GM12878 (cell line): ENCODE results near the gene LARP4. TPM values are rescaled to one million over a fixed set of nuclear protein-coding genes. Genes with fewer than 3 reads are reported as not detected.

Source experiments
- ATAC-seq: fragments of 200-7000 bp; cut with Tn5 transposase; 3 replicates; pipeline ENCODE4 v1.9.1; 2020; ENCODE audit warnings: mild to moderate bottlenecking, moderate library complexity
- BruUV-seq: library from RNA; stranded (reverse); fragments of 400-500 nt; replicated peaks from 2 replicates; lab custom pipeline; 2021; lab: Mats Ljungman, UMichigan
- CTCF ChIA-PET: fragments of 300-600 bp; sonication (Branson Sonifier 250); formaldehyde crosslinking; extraction: SDS; loops from one replicate; lab custom pipeline; 2021; ENCODE audit warnings: inconsistent platforms; lab: Yijun Ruan, JAX
- POLR2A ChIA-PET: fragments of 350-600 bp; formaldehyde crosslinking; extraction: SDS; loops from one replicate; lab custom pipeline; 2021; ENCODE audit warnings: inconsistent platforms; lab: Charles Lee
- RAD21 ChIA-PET: fragments of 300-600 bp; sonication (Branson Sonifier 250); formaldehyde crosslinking; loops from one replicate; lab custom pipeline; 2023; ENCODE audit warnings: antibody characterized with exemption; ENCODE audit not compliant: unreplicated experiment; lab: Charles Lee
- SMC1A ChIA-PET: fragments of 300-600 bp; sonication (Branson Sonifier 250); formaldehyde crosslinking; loops from one replicate; lab custom pipeline; 2023; ENCODE audit not compliant: unreplicated experiment, uncharacterized antibody; lab: Charles Lee
- DNase-seq: peaks from one replicate; pipeline ENCODE4 v3.0.0-alpha.2; 2011; ENCODE audit warnings: low read depth, low spot score
- FAIRE-seq: peaks from 3 replicates; lab custom pipeline; 2011; peaks lifted over from hg19 to GRCh38; lab: Jason Lieb, UNC
- H2AFZ ChIP-seq: 2 replicates; pipeline ENCODE4 v1.6.0; 2011; ENCODE audit warnings: low read depth, low read length, control low read depth; ENCODE audit not compliant: control insufficient read depth
- H3K27ac ChIP-seq: 2 replicates; pipeline ENCODE4 v1.5.1; 2011; ENCODE audit warnings: control low read depth; ENCODE audit not compliant: control insufficient read depth, insufficient read depth
- H3K27me3 ChIP-seq, 2 experiments: replicated peaks in 1 of 2; 2 replicates each; pipeline versions ENCODE4 v1.6.0 to v1.6.1; 2011; ENCODE audit warnings: low read length in 1 of 2; ENCODE audit not compliant: control insufficient read depth in 2 of 2, insufficient read depth in 2 of 2
- H3K36me3 ChIP-seq, 2 experiments: 2 replicates each; pipeline ENCODE4 v1.5.1; 2011; ENCODE audit warnings: low read length in 1 of 2; ENCODE audit not compliant: control insufficient read depth in 2 of 2, insufficient read depth in 2 of 2
- H3K4me1 ChIP-seq: 2 replicates; pipeline ENCODE4 v1.6.1; 2011; ENCODE audit warnings: mild to moderate bottlenecking, low read length, moderate library complexity, mixed read lengths; ENCODE audit not compliant: control insufficient read depth, insufficient read depth
- H3K4me2 ChIP-seq: 2 replicates; pipeline ENCODE4 v1.6.0; 2011; ENCODE audit warnings: control low read depth; ENCODE audit not compliant: control insufficient read depth, insufficient read depth
- H3K4me3 ChIP-seq: fragments of 200-600 bp; sonication (generic); 2 replicates; pipeline ENCODE4 v1.5.1; 2016
- H3K79me2 ChIP-seq: 2 replicates; pipeline ENCODE4 v1.6.0; 2011; ENCODE audit warnings: low read length; ENCODE audit not compliant: control insufficient read depth, insufficient read depth
- H3K9ac ChIP-seq: 2 replicates; pipeline ENCODE4 v1.8.0; 2011; ENCODE audit warnings: low read length, control low read depth, mixed read lengths; ENCODE audit not compliant: control insufficient read depth, insufficient read depth
- H3K9me3 ChIP-seq: replicated peaks from 3 replicates; pipeline ENCODE4 v1.5.1; 2011; ENCODE audit warnings: mild to moderate bottlenecking, low read length; ENCODE audit not compliant: control insufficient read depth, insufficient read depth
- H4K20me1 ChIP-seq: 2 replicates; pipeline ENCODE4 v1.6.0; 2011; ENCODE audit not compliant: control insufficient read depth, insufficient read depth
- BCL11A ChIP-seq: IDR thresholded peaks from 2 replicates; pipeline ENCODE4 v1.6.1; 2011; ENCODE audit warnings: low read depth, low read length
- BMI1 ChIP-seq: fragments of 450-650 bp; IDR thresholded peaks from 2 replicates; pipeline ENCODE4 v1.6.1; 2016; ENCODE audit warnings: mild to moderate bottlenecking, moderate library complexity, borderline replicate concordance
- CHD2 ChIP-seq: IDR thresholded peaks from 2 replicates; pipeline ENCODE4 v1.6.1; 2011; ENCODE audit warnings: low read depth, low read length, improper control_type of control experiment, borderline replicate concordance
- FOXM1 ChIP-seq: IDR thresholded peaks from 2 replicates; pipeline ENCODE4 v1.6.1; 2012; ENCODE audit warnings: low read depth, mild to moderate bottlenecking, inconsistent platforms, low read length, moderate library complexity
- KDM1A ChIP-seq: fragments of 200-600 bp; sonication (generic); IDR thresholded peaks from 2 replicates; pipeline ENCODE4 v1.6.1; 2016; ENCODE audit warnings: borderline replicate concordance
- LARP7 ChIP-seq: fragments of 450-650 bp; IDR thresholded peaks from 2 replicates; pipeline ENCODE4 v1.6.1; 2017; ENCODE audit warnings: mild to moderate bottlenecking
- MEF2A ChIP-seq: IDR thresholded peaks from 2 replicates; pipeline ENCODE4 v1.6.1; 2011; ENCODE audit warnings: low read depth, mild to moderate bottlenecking, low read length, moderate library complexity; ENCODE audit not compliant: insufficient read depth
- MTA3 ChIP-seq: IDR thresholded peaks from 2 replicates; pipeline ENCODE4 v1.6.1; 2012; ENCODE audit warnings: low read length, inconsistent platforms, borderline replicate concordance
- SIN3A ChIP-seq: IDR thresholded peaks from 2 replicates; pipeline ENCODE4 v1.6.1; 2012; ENCODE audit warnings: low read depth, low read length, improper control_type of control experiment
- SP1 ChIP-seq: IDR thresholded peaks from one replicate; pipeline ENCODE4 v1.6.1; 2011; ENCODE audit warnings: low read depth, low read length
- SPI1 ChIP-seq: IDR thresholded peaks from 2 replicates; pipeline ENCODE4 v1.6.1; 2011; ENCODE audit warnings: low read depth, mild to moderate bottlenecking, low read length, moderate library complexity, borderline replicate concordance; ENCODE audit not compliant: insufficient read depth
- SREBF1 ChIP-seq: IDR thresholded peaks from 2 replicates; pipeline ENCODE4 v1.6.1; 2012; ENCODE audit warnings: mild to moderate bottlenecking, low read length
- SUZ12 ChIP-seq: fragments of 200-600 bp; sonication (generic); IDR thresholded peaks from one replicate; pipeline ENCODE4 v1.6.1; 2018; ENCODE audit warnings: antibody characterized with exemption, mild to moderate bottlenecking; ENCODE audit not compliant: unreplicated experiment
- TAF1 ChIP-seq: IDR thresholded peaks from 2 replicates; pipeline ENCODE4 v1.6.1; 2011; ENCODE audit warnings: mild to moderate bottlenecking, low read depth, low read length, borderline replicate concordance
- TARDBP ChIP-seq: IDR thresholded peaks from 2 replicates; pipeline ENCODE4 v1.6.1; 2016; ENCODE audit warnings: borderline replicate concordance
- ZNF622 ChIP-seq: fragments of 450-650 bp; IDR thresholded peaks from 2 replicates; pipeline ENCODE4 v1.6.1; 2017; ENCODE audit warnings: mild to moderate bottlenecking, inconsistent platforms
- ZSCAN29 ChIP-seq: fragments of 450-650 bp; IDR thresholded peaks from 2 replicates; pipeline ENCODE4 v1.6.1; 2017; ENCODE audit warnings: mild to moderate bottlenecking, moderate library complexity
- WGBS: methylation state at CpG from one replicate; pipeline ENCODE4 v1.1.6; 2016; ENCODE audit warnings: low lambda C conversion rate; ENCODE audit not compliant: insufficient replicate concordance, insufficient coverage; ENCODE audit errors: missing lambda C conversion rate; 5-methylcytosine and 5-hydroxymethylcytosine counted together
- in situ Hi-C: fragments of 300-500 bp; cut with MboI; formaldehyde crosslinking; loops from 9 replicates; pipeline ENCODE4 v1.14.3; 2018; ENCODE audit warnings: mixed read lengths
- intact Hi-C: fragments of 100-400 bp; cut with micrococcal nuclease; formaldehyde crosslinking; loops from one replicate; pipeline ENCODE4 v1.14.2; 2022; ENCODE audit not compliant: unreplicated experiment
- polyA plus RNA-seq, 11 experiments: library from polyadenylated mRNA; depleted of rRNA in 4 of 11; unstranded in 6 of 11; stranded (reverse) in 5 of 11; fragments of >200 nt; fragmentation: Nextera tagmentation in 4 of 11; fragmentation: Illumina TruSeq in 1 of 11; extraction: Ambion mirVana in 4 of 11; extraction: Trizol in 1 of 11; gene quantifications; 1 replicate in 1 of 11; 2 replicates in 10 of 11; pipeline versions ENCODE4 v1.2.1 to v1.2.3, GENCODE V29; 2011 to 2016; ENCODE audit warnings: inconsistent platforms in 2 of 11, missing spikeins in 2 of 11, low read depth in 1 of 11
- total RNA-seq, 4 experiments: library from RNA; depleted of rRNA in 3 of 4; stranded (reverse); fragments of >200 nt in 3 of 4; fragmentation: Illumina TruSeq in 1 of 4; extraction: Trizol in 1 of 4; gene quantifications; 2 replicates each; pipeline versions ENCODE4 v1.2.1 to v1.2.3, GENCODE V29; 2013 to 2021
- TF ChIP-seq, protein P1 (sequence below): fragments of 450-650 bp; formaldehyde crosslinking; IDR thresholded peaks from 2 replicates; pipeline ENCODE4 v1.5.0; 2022; ENCODE audit warnings: mild to moderate bottlenecking, missing genetic modification characterization
- TF ChIP-seq, protein P2 (sequence below): fragments of 450-650 bp; IDR thresholded peaks from 2 replicates; pipeline ENCODE4 v1.6.1; 2017; ENCODE audit warnings: mild to moderate bottlenecking, moderate library complexity

LARP4 gene
- total and polyA plus RNA-seq, 10 of the 15 experiments (the other 5 are each of a cell fraction or from before 2014, with no cell fraction given): 24.1 to 72.6 (median 35.6) TPM

DNA sequence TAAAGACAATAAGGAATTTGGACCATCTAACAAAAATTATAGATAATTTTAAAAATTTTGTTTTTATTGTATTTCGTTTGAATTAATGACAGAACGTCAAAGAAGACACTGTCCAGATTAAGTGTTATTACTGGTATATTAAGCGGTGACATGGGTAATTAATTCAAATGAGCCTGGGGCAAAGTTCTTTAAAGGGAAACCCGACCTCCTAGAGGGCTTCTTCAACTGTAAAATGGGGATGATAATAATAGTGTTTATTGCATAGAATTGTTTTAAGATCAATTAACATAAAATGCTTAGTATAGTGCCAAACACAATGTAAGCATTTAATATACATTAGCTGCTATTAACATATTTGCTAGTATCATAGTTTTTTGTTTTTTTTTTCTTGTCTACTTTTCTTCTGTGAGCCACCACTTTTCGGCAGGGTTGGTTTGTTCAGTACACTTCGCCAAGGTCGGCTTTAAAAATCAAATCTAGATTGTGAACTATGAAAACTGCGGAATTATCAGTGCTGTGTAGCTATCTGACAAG lies 514 bp upstream of the LARP4 start:
- Histone ChIP-seq H3K4me2 (peak overlapping the region; percentile 1; the same call in 1 of the 2 replicates), H3K27me3 (no peaks in the 10 kb centered on the region), H3K27ac (peak overlapping the region; percentile 70), H3K4me1 (no peaks in the 10 kb centered on the region), H3K4me3 (peak overlapping the region; percentile 76), H4K20me1 (peaks cover 4% of the 10 kb centered on the region; the same call in 1 of the 2 replicates), H3K9ac (peak overlapping the region; percentile 88), H3K9me3 (no peaks in the 10 kb centered on the region), H3K36me3 (no peaks in the 10 kb centered on the region), H3K79me2 (peaks cover 45% of the 10 kb centered on the region), H2AFZ (peak overlapping the region; percentile 93)
- ChIA-PET CTCF (interaction anchor here (0.6 kb wide), 1 partner anchor 362 kb away, joined by 5 read pairs; no protein-coding TSS in a partner anchor), RAD21 (interaction anchor here (0.7 to 1.0 kb wide), 2 partner anchors 188 to 234 kb away, joined by 3 read pairs; no protein-coding TSS in a partner anchor), SMC1A (no interaction called here), POLR2A (interaction anchor here (0.6 kb wide), 2 partner anchors 39 to 118 kb away, joined by 3 read pairs; no protein-coding TSS in a partner anchor)
- no peak for FAIRE-seq
- TSS peak; percentile 99 for BruUV-seq
- intact Hi-C loops (loop anchor here (10.0 kb wide), 1 partner anchor 325 kb away; no protein-coding TSS in a partner anchor), in situ Hi-C loops (no loop called here)
- ATAC-seq: peak; percentile 25
- DNase-seq: no peak
- 0% methylated on average over 8 of the region's 8 CpGs for WGBS
- TF ChIP-seq ZNF622 (no peak), LARP7 (no peak), KDM1A (no peak), BCL11A (no peak), SP1 (no peak), SIN3A (no peak; the same call in 1 of the 2 replicates), ZSCAN29 (no peak), SUZ12 (no peak), SPI1 (no peak), TAF1 (no peak), TARDBP (no peak), MTA3 (no peak), SREBF1 (peak; percentile 93; the same call in 1 of the 2 replicates), FOXM1 (no peak), MEF2A (no peak), CHD2 (no peak), BMI1 (no peak)
- TF ChIP-seq, protein P1, sequence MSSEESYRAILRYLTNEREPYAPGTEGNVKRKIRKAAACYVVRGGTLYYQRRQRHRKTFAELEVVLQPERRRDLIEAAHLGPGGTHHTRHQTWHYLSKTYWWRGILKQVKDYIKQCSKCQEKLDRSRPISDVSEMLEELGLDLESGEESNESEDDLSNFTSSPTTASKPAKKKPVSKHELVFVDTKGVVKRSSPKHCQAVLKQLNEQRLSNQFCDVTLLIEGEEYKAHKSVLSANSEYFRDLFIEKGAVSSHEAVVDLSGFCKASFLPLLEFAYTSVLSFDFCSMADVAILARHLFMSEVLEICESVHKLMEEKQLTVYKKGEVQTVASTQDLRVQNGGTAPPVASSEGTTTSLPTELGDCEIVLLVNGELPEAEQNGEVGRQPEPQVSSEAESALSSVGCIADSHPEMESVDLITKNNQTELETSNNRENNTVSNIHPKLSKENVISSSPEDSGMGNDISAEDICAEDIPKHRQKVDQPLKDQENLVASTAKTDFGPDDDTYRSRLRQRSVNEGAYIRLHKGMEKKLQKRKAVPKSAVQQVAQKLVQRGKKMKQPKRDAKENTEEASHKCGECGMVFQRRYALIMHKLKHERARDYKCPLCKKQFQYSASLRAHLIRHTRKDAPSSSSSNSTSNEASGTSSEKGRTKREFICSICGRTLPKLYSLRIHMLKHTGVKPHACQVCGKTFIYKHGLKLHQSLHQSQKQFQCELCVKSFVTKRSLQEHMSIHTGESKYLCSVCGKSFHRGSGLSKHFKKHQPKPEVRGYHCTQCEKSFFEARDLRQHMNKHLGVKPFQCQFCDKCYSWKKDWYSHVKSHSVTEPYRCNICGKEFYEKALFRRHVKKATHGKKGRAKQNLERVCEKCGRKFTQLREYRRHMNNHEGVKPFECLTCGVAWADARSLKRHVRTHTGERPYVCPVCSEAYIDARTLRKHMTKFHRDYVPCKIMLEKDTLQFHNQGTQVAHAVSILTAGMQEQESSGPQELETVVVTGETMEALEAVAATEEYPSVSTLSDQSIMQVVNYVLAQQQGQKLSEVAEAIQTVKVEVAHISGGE (CRISPR knock-in tag): no peak
- TF ChIP-seq, protein P2, sequence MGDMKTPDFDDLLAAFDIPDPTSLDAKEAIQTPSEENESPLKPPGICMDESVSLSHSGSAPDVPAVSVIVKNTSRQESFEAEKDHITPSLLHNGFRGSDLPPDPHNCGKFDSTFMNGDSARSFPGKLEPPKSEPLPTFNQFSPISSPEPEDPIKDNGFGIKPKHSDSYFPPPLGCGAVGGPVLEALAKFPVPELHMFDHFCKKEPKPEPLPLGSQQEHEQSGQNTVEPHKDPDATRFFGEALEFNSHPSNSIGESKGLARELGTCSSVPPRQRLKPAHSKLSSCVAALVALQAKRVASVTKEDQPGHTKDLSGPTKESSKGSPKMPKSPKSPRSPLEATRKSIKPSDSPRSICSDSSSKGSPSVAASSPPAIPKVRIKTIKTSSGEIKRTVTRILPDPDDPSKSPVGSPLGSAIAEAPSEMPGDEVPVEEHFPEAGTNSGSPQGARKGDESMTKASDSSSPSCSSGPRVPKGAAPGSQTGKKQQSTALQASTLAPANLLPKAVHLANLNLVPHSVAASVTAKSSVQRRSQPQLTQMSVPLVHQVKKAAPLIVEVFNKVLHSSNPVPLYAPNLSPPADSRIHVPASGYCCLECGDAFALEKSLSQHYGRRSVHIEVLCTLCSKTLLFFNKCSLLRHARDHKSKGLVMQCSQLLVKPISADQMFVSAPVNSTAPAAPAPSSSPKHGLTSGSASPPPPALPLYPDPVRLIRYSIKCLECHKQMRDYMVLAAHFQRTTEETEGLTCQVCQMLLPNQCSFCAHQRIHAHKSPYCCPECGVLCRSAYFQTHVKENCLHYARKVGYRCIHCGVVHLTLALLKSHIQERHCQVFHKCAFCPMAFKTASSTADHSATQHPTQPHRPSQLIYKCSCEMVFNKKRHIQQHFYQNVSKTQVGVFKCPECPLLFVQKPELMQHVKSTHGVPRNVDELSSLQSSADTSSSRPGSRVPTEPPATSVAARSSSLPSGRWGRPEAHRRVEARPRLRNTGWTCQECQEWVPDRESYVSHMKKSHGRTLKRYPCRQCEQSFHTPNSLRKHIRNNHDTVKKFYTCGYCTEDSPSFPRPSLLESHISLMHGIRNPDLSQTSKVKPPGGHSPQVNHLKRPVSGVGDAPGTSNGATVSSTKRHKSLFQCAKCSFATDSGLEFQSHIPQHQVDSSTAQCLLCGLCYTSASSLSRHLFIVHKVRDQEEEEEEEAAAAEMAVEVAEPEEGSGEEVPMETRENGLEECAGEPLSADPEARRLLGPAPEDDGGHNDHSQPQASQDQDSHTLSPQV: 0 out of 2 replicates have a peak, but pooled peaks have one; percentile 43
